K562 (cell line): ENCODE measurements around the gene ZFP36. TPM values are rescaled to one million over a fixed set of nuclear protein-coding genes. Genes with fewer than 3 reads are reported as not detected.
A peak's percentile ranks its signal among the peaks of the same experiment; 100 is the strongest.

Experiments
- E2F4 ChIP-seq: sonication (generic); formaldehyde crosslinking; IDR thresholded peaks from 2 replicates; pipeline ENCODE4 v1.8.0; 2022; ENCODE audit warnings: mild to moderate bottlenecking, low read depth, missing genetic modification reagents
- ETS1 ChIP-seq: conservative IDR thresholded peaks from 2 replicates; pipeline ENCODE4 v1.6.1; 2011; ENCODE audit warnings: low read depth, mild to moderate bottlenecking, low read length; ENCODE audit not compliant: control insufficient read depth
- FOXJ3 ChIP-seq: sonication (generic); formaldehyde crosslinking; IDR thresholded peaks from 2 replicates; pipeline ENCODE4 v1.4.0; 2020; ENCODE audit warnings: mild to moderate bottlenecking, missing genetic modification reagents
- HDAC1 ChIP-seq, 2 experiments: fragments of 450-650 bp; IDR thresholded peaks; 2 replicates each; pipeline ENCODE4 v1.6.1; 2016 to 2017; ENCODE audit warnings: inconsistent platforms in 1 of 2, mild to moderate bottlenecking in 1 of 2, moderate library complexity in 1 of 2
- JUN ChIP-seq, 2 experiments: sonication (generic) in 1 of 2; formaldehyde crosslinking in 1 of 2; IDR thresholded peaks; 2 replicates each; pipeline versions ENCODE4 v1.6.1 to v1.8.0; 2012 to 2022; ENCODE audit warnings: borderline replicate concordance in 2 of 2, mild to moderate bottlenecking in 2 of 2, improper control_type of control experiment in 1 of 2, low read depth in 1 of 2, low read length in 1 of 2, missing genetic modification reagents in 1 of 2
- MLX ChIP-seq, 2 experiments: fragments of 450-650 bp in 1 of 2; sonication (generic) in 1 of 2; formaldehyde crosslinking; conservative IDR thresholded peaks; 2 replicates each; pipeline versions ENCODE4 v1.4.0 to v1.8.1; 2020 to 2022; ENCODE audit warnings: mild to moderate bottlenecking in 1 of 2, missing genetic modification reagents in 1 of 2
- PRDM10 ChIP-seq: fragments of 450-650 bp; IDR thresholded peaks from 2 replicates; pipeline ENCODE4 v1.6.1; 2018; ENCODE audit not compliant: partially characterized antibody
- RBM17 ChIP-seq: fragments of 200-400 bp; formaldehyde crosslinking; IDR thresholded peaks from 2 replicates; pipeline ENCODE4 v1.6.1; 2017; ENCODE audit warnings: low read depth, mild to moderate bottlenecking, low read length, borderline replicate concordance
- SPI1 ChIP-seq: IDR thresholded peaks from 2 replicates; pipeline ENCODE4 v1.6.1; 2011; ENCODE audit warnings: low read depth, low read length, control low read depth, borderline replicate concordance
- ZFP91 ChIP-seq: sonication (generic); formaldehyde crosslinking; IDR thresholded peaks from 2 replicates; pipeline ENCODE4 v1.8.0; 2022; ENCODE audit warnings: mild to moderate bottlenecking, missing genetic modification reagents
- ZNF24 ChIP-seq: fragments of 450-650 bp; IDR thresholded peaks from 2 replicates; pipeline ENCODE4 v1.6.1; 2016
- ZNF316 ChIP-seq: fragments of 450-650 bp; IDR thresholded peaks from 2 replicates; pipeline ENCODE4 v1.6.1; 2016
- ZNF511 ChIP-seq: sonication (generic); formaldehyde crosslinking; IDR thresholded peaks from 2 replicates; pipeline ENCODE4 v1.8.0; 2022; ENCODE audit warnings: mild to moderate bottlenecking, missing genetic modification reagents
- polyA plus RNA-seq, 8 experiments: library from polyadenylated mRNA; depleted of rRNA in 4 of 8; stranded (reverse) in 5 of 8; unstranded in 3 of 8; fragments of >200 nt; fragmentation: Nextera tagmentation in 2 of 8; fragmentation: Illumina TruSeq in 1 of 8; extraction: Ambion mirVana in 2 of 8; extraction: Trizol in 1 of 8; gene quantifications; 2 replicates each; pipeline versions ENCODE4 v1.2.1 to v1.2.3, GENCODE V29; 2011 to 2014; ENCODE audit warnings: inconsistent platforms in 1 of 8, missing spikeins in 1 of 8
- total RNA-seq, 7 experiments: library from RNA; depleted of rRNA in 6 of 7; stranded (reverse); fragments of >200 nt in 6 of 7; fragmentation: Illumina TruSeq in 2 of 7; extraction: Trizol in 2 of 7; gene quantifications; 2 replicates each; pipeline versions ENCODE4 v1.2.1 to v1.2.3, GENCODE V29; 2011 to 2021; ENCODE audit warnings: low replicate concordance in 1 of 7

ZFP36 gene
- total and polyA plus RNA-seq, 9 of the 15 experiments (the other 6 are each of a cell fraction or from before 2014, with no cell fraction given): 1.0 to 20.1 (median 3.5) TPM

- TF ChIP-seq ETS1 (0 out of 2 replicates have a peak, but pooled peaks have one; percentile 62), JUN (IDR thresholded peaks at IDR 0.05; ENCODE audit: borderline replicate concordance, low read depth, low read length) (no peak), JUN (CRISPR knock-in tag; IDR thresholded peaks at IDR 0.05; ENCODE audit: borderline replicate concordance) (no peak), ZNF316 (no peak), E2F4 (CRISPR knock-in tag) (no peak), HDAC1 (IDR thresholded peaks at IDR 0.05) (0 out of 4 replicates have a peak, but pooled peaks of 1 of the 2 experiments have one; percentile 28), MLX (CRISPR knock-in tag; conservative IDR thresholded peaks at IDR 0.05) (0 out of 4 replicates have a peak, but pooled peaks of 1 of the 2 experiments have one; percentile 41), PRDM10 (peak; percentile 22), ZNF24 (peak; percentile 28; the same call in 1 of the 2 replicates), ZNF511 (no peak), ZFP91 (CRISPR knock-in tag) (0 out of 2 replicates have a peak, but pooled peaks have one; percentile 47), RBM17 (no peak), FOXJ3 (no peak), SPI1 (0 out of 2 replicates have a peak, but pooled peaks have one; percentile 2)
Measured at GRCh38 chr19:39397360-39398296, 9.0 kb upstream of the ZFP36 start (continued).
